ENCODE results near the gene FAM120A.

The FAM120A gene

DNA sequence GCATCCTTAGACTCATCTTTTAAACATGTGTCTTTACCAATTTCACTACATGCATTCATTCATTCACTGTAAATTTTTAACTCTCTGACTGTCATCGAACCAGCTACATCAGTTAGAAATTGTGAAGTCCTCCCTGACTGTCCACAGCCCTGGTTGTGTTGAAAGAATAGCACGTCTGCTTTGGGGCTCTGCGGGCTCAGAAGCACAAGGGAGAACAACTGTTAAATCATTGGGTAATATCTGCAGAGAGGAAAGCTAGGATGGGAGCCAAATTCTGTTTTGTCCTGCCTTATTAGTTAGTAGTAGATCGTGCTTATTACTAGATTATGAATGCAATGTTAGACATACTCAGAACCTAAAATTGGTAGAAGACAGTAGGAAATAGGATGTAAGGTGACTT is 28.2 kb downstream of the FAM120A start:
- DNase-seq (ENCODE audit: low read depth): peak; percentile 79
- TF ChIP-seq, protein P1, sequence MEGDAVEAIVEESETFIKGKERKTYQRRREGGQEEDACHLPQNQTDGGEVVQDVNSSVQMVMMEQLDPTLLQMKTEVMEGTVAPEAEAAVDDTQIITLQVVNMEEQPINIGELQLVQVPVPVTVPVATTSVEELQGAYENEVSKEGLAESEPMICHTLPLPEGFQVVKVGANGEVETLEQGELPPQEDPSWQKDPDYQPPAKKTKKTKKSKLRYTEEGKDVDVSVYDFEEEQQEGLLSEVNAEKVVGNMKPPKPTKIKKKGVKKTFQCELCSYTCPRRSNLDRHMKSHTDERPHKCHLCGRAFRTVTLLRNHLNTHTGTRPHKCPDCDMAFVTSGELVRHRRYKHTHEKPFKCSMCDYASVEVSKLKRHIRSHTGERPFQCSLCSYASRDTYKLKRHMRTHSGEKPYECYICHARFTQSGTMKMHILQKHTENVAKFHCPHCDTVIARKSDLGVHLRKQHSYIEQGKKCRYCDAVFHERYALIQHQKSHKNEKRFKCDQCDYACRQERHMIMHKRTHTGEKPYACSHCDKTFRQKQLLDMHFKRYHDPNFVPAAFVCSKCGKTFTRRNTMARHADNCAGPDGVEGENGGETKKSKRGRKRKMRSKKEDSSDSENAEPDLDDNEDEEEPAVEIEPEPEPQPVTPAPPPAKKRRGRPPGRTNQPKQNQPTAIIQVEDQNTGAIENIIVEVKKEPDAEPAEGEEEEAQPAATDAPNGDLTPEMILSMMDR (conservative IDR thresholded peaks at IDR 0.05; ENCODE audit: low read length): no peak
- H3K4me3 ChIP-seq (ENCODE audit: low read length): no peak overlapping the region

DNA sequence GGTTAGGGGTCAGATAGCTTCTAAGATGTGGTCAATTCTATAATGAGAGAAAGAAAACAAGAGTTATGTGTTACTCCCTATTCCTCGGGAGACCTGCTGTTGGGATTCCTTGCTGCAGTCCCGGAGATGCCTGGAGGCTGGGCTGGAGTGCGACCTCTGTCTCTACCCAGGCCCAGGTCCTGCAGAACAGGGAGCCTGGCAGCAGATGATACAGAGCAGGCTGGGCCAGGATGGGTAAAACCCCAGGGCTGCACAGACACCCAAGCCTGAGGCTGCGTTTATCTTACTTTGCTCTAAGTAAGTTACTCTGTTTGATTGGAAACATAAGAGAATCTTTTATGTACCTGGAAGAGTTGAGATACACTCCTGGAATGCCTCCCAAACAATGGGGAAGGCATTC is 28.8 kb downstream of the FAM120A start:
- no peak overlapping the region for H3K4me3 ChIP-seq (ENCODE audit: low read length)
- TF ChIP-seq, protein P1 (conservative IDR thresholded peaks at IDR 0.05; ENCODE audit: low read length): no peak
- DNase-seq (ENCODE audit: low read depth): no peak

DNA sequence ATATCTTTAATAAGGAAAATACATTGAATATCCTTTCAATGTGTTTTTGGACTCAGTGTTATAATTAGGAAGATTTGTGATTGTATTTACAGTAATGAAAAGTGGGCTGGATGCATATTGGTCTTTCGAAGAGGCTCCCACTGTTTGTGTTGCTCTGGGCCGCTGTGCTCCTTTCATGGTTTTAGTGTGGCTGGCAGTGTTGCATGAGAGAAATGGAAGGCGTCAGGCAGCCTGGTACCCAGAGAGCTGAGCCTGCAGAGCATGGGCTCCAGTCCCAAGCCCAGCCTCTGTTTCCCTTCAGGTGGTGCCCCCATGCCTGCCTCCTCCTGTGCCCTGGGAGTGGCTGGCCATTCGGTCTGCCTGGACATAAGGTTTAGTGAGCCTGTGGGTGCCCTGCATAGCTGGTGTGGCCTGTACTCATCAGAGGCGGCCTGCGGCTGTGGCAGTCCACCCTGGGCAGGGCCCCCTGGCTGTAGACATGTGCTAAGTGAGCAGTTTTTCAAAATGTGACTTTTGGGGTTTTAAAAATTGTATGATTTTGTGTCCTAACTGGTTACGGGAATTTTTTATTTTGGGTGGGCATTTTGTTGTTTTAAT is 29.3 kb downstream of the FAM120A start:
- DNase-seq (ENCODE audit: low read depth): no peak
- TF ChIP-seq, protein P1 (conservative IDR thresholded peaks at IDR 0.05; ENCODE audit: low read length): peak; percentile 3; the same call in 1 of the 2 replicates
- no peak overlapping the region for H3K4me3 ChIP-seq (ENCODE audit: low read length)

DNA sequence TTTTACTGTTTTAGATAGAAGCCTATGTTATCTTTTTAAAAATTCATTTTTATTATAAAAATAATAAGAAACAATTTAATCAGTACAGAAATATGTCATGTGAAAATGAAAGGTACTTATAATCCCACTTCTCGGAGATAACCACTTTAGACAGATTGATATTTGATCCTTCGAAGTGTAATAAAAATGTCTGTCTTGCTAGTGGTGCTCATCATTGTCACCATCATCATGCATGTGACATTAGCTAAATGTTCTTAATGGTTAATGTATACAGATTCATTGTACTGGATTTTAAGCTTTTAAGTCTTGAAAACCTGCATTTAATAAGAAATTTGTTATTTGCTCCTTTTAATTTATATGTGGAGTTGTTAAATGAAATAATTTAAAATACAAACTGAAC is 32.0 kb downstream of the FAM120A start:
- H3K4me3 ChIP-seq (ENCODE audit: low read length): no peak overlapping the region
- TF ChIP-seq, protein P1 (conservative IDR thresholded peaks at IDR 0.05; ENCODE audit: low read length): no peak
- DNase-seq (ENCODE audit: low read depth): no peak

DNA sequence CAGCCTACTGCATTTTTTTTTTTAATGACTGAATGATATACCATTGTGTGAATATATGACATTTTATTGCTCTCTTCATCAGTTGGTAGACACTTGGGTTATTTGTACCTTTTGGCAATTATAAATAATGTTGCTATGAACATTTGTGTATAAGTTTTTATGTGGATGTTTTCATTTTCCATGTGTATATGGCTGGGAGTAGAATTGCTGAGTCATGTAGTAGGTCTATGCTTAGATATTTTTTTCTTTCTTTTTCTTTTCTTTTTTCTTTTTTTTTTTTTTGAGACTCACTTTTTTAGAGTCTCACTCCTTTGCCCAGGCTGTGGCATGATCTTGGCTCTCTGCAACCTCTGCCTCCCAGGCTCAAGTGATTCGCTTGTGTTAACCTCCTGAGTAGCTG is 34.8 kb downstream of the FAM120A start:
- TF ChIP-seq, protein P1 (conservative IDR thresholded peaks at IDR 0.05; ENCODE audit: low read length): no peak
- H3K4me3 ChIP-seq (ENCODE audit: low read length): no peak overlapping the region
- DNase-seq (ENCODE audit: low read depth): no peak

DNA sequence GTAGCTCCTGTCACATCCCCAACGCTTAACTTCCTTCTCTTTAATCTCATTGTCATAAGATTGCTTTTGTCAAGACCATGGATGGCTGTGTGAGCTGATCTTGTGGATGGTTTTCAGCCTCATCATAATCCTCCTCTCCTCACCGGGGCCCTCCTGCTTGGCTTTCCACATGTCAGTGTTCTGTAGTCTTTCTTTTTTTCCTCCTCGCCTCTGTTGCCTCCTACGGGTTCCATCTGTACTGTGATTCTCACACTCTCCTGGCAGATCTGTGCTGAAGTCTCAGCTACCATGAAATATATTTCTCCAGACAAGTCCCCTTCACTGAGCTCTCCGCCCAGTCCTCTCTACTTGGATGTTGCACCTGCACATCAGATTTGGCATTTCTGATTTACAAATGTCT is 36.8 kb downstream of the FAM120A start:
- TF ChIP-seq, protein P1 (conservative IDR thresholded peaks at IDR 0.05; ENCODE audit: low read length): no peak
- no peak for DNase-seq (ENCODE audit: low read depth)
- no peak overlapping the region for H3K4me3 ChIP-seq (ENCODE audit: low read length)

DNA sequence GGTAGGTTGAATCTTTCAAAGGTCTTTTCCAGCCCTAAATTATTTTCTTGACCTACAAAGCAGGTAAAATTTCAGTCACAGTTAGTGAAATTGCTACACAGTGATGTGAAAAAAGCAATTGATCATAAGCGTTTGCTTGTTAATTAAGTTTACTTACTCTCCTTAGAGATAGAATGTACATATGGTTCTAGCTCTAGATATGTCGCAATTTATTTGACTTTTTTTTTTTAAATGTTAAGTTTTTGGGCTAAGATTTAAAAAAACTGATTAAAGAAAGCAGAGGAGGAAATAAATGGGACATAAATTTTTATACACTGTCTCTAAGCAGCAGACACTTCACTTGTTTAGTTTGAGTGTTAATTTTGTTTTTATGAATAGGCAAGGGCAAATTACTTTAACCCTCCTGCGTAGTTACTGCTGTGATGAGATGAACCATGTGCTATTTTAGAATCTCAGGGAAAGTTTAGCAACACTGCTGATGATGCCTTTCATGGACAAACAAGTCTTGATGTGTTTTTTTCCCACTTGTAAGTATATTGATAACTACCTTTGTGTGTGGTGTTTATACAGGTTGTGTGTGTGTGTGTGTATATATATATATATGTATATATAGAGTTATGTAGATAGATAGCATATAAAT is 40.2 kb downstream of the FAM120A start:
- H3K4me3 ChIP-seq (ENCODE audit: low read length): no peak overlapping the region
- TF ChIP-seq, protein P1 (conservative IDR thresholded peaks at IDR 0.05; ENCODE audit: low read length): no peak
- DNase-seq (ENCODE audit: low read depth): no peak
